Stimulated activated naive CD4-positive, alpha-beta T cell treated with Interleukin-2 at 50 U/mL for 16 hours (primary cell): ENCODE data around the gene TTC7B.

Experiments used
- DNase-seq: peaks from one replicate; lab custom pipeline; 2025; lab: John Stamatoyannopoulos, UW

Gene TTC7B

DNA sequence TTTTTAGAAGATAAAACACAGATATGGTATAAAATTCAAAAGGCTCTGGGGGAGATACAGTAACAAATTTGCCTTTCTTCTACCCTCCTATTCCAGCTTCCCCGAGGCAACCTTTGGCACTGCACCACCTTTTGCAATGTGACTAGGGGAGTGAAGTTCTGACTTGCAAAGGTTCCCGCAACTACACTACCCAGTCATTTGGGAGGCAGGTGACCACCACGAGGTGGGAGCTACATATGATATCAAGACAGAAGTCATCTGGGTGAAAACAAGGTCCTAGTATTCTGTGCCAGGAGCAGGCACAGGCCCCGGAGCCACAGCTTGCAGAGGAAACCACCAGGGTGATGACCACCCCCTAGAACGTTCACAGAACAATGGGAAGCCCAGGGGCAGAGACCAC is 141.5 kb downstream of the TTC7B start:
- DNase-seq, result no peak

GRCh38 chr14:90674043-90674670 is 142.1 kb downstream of the TTC7B start:
- DNase-seq, result no peak

DNA sequence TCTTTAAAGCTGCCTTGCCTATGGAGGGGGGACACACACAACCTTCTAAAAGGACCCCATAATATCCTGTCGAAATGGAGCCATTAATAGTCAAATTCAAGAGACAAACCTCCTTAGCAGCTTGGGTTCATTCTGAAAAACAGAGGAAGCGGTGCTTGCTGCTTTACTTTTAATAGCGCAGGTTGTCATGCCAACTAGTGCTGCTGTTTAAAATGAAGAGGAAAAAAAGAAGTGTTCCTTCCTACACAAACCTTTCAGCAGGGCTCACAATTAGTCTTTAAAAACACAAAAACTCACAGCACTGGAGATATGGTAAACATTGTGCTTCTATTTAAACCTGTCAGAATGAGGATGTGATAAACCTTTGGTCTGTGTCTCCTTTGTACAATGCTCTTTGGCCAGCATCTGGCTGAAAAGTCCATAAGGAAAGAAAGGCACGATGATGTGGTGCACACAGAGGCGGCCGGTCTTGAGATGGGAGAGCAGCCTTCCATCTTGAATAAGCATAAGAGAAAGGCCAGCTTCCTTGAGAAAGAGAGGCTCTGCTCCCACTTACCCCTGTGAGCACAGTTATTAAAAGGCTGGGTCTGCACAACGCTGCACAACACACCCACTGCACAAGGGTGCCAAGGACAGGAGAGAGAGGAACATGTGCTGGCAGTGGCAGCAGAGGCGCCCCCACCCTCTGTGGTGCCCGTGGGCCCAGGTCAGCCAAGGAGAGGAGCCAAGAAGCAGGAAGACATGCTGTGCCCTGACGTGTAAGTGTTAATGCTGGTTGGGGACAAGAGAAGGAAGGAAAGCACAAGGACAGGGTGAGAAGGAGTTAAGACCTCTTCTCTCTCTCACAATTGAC is 144.6 kb downstream of the TTC7B start:
- DNase-seq, result no peak

GRCh38 chr14:90669731-90670130 is 146.5 kb downstream of the TTC7B start:
- DNase-seq, result no peak

DNA sequence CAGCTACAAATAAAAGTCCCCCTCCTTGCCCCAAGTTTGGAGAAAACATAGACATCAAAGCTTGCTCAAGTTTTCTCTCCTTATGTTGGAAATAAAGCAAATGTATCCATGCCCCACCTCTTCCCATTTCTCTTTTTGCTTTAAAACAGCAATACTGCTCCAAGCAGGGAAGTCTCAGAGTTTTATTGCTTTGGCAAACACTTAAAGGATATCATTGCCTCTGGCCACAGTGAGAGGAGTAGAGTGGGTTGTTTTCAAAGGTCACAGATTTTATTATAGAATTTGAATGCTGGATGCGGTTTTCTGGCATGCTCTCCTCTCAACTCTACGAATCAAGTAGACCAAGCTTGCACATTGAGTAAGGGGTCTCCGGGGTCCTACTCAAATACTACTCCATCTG is 149.7 kb downstream of the TTC7B start:
- no peak for DNase-seq

GRCh38 chr14:90665321-90666000 is 150.8 kb downstream of the TTC7B start:
- no peak for DNase-seq

GRCh38 chr14:90664911-90665310 is 151.3 kb downstream of the TTC7B start:
- no peak for DNase-seq

DNA sequence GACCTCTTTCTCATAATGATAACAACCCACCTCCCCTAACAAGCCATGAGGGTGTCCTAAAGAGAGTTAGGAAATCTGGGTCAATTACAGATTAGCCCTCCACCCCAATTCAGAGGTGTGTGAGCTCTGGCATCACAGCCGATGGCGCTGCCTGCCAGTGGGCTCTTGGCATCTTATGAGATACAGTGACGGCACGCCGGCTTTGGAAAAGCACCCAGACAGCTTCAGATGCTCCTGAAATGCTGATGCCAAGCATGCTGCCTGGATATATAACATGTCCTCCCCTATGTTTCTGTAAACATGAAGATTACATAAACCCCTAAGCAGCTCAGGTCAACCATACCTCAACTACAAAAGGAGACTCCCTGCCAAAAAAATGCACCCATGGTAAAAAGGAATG is 152.6 kb downstream of the TTC7B start:
- no peak for DNase-seq

DNA sequence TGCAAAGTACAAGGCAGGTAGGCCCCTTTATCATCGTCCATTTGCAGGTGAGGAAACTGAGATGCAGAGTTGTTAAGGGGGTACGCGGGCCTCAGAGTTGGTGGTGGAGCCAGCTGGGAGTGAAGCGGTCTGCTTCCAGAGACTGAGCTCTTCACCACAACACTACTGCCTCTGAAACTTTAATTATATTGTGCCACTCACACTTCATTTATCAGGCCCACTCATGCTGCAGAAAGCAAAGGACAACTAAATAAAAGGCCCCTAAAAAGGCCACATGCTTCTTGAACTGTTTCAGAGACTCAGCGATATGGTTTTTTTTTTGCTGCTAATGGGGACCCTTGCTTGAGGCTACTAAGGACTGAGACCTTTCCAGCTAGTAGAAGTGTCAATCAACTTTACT is 153.1 kb downstream of the TTC7B start:
- DNase-seq, result no peak

- no peak for DNase-seq
These were observed 154.4 kb downstream of the TTC7B start for GRCh38 chr14:90661866-90662265.

GRCh38 chr14:90660865-90661570 is 155.2 kb downstream of the TTC7B start:
- DNase-seq, result no peak

- no peak for DNase-seq
These were observed 157.1 kb downstream of the TTC7B start for GRCh38 chr14:90659156-90659555.

GRCh38 chr14:90658541-90658967 is 157.7 kb downstream of the TTC7B start:
- DNase-seq, result no peak

- DNase-seq, result no peak
These were observed 159.3 kb downstream of the TTC7B start for GRCh38 chr14:90656973-90657372.

GRCh38 chr14:90655829-90656228 is 160.4 kb downstream of the TTC7B start:
- DNase-seq, result no peak

DNA sequence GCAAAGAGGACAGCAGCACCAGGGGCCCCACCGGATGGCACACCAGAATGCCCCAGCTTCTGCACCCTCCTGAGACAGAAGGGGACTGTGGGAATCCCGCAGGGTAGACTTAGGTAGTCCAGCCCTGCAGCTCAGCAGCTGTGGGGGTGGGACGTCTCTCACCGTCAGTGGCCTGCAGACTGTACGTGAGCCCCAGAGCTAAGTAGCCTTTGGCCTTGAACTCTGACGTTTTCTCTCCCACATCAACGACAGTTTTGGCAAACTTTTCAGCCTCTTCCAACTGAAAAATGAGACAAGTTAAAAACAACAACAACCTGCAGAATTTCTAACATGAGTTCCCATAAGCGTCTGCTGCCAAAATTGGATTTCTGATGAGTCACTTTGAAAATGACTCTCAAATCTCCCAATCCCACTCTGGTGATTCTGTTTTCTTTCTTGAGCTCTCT is 161.4 kb downstream of the TTC7B start:
- DNase-seq, result no peak

DNA sequence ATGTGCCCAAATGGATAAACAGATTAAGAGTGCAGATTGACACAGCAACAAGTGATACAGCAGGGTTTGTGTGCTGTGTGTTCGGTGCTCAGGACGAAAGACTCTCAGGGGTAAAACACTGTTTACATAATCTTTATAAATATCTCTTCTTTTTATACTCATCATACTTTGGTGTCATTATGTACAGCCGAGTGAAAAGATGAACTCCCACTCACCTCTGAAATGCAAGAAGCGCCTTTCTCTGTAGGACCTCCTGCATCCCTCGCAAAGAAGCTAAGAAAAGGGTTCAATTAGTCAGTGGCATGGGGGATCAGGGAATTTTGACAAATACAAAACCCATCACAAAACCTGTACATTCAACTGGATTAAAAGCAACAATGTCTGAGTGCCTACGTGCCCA is 163.6 kb downstream of the TTC7B start:
- no peak for DNase-seq

- no peak for DNase-seq
These were observed 164.2 kb downstream of the TTC7B start for GRCh38 chr14:90651976-90652560.

DNA sequence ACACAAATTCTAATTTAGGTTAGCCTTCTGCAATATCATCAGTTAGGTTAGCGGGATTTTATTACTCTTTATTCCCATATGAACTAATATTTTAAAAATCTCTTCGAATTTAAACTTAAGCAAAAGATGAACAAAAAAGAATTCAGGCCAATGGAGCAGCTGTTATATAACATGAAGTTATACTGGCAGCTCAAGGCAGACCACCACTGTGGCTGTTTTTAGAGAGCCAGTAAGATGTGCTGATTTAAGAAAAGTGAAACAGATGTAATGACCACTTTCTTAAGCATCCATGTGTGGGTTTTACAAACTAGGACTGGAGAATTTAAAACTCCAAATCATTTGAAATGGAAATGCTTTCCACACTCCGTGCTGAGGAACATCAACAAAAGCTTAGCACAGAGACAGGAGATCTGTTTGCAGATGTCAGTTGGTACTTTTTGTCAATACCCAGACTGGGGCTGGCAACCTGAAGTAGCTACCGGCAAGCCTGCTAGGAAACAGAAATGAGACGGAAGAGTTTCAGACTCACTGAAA is 164.9 kb downstream of the TTC7B start:
- DNase-seq, result no peak

- DNase-seq, result no peak
These were observed 166.6 kb downstream of the TTC7B start for GRCh38 chr14:90649557-90650135.

GRCh38 chr14:90649083-90649482 is 167.1 kb downstream of the TTC7B start:
- DNase-seq, result no peak
